OCI-LY1 (cell line): ENCODE results near the gene TIAM1.

Experiments used
- CTCF ChIP-seq: fragments of 200-600 bp; sonication (generic), shearing (Covaris generic); IDR thresholded peaks from 2 replicates; pipeline ENCODE4 v1.5.1; 2017; ENCODE audit warnings: mild to moderate bottlenecking, antibody characterized with exemption, low read length, moderate library complexity, mixed read lengths
- EZH2 ChIP-seq: fragments of 200-600 bp; sonication (generic), shearing (Covaris generic); IDR thresholded peaks from 2 replicates; pipeline ENCODE4 v1.8.0; 2017; ENCODE audit warnings: borderline replicate concordance, mixed run types, mild to moderate bottlenecking, antibody characterized with exemption, low read length, moderate library complexity, mixed read lengths

DNA sequence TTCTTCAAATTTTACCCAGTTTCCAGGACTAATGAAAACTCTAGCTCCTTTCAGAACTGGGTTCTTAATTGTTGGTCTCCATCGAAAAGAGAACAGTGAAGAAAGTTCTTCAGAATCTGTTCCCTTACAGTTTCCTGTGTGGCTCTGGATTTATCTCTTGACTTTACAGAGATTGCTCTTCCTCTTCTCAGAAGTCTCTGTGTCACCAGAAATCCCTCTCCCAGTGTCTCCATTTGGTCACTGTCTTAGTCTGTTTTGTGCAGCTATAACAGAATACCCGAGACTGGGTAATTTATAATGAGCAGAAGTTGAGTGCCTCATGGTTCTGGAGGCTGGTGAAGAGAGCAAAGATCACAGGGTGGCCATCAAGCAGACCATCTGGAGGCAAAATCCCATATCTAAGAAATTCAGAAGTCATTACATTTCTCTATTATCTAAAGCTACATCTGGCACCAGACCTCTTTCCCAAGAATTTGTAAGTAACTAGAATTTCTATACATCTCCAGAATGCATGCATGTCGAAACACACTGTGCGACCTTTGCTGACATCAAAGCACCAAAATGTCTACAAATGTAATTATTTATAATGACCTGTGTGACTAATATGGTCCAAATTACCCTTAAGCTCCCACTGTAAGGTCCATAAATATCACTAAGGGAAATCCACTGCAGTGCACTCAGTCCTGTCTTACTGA is 240.3 kb downstream of the TIAM1 start:
- no peak for TF ChIP-seq EZH2
- no peak for TF ChIP-seq CTCF
